Melanocyte of skin (primary cell): Measurements from ENCODE around the gene ZMYND11. TPM values are rescaled to one million over a fixed set of nuclear protein-coding genes. Genes with fewer than 3 reads are reported as not detected.

Experiments used
- small RNA-seq, 2 donors: library from RNA; depleted of rRNA; stranded (forward); fragments of <200 nt; gene quantifications; one replicate each; pipeline ENCODE3, GENCODE V24; 2012
- total RNA-seq, 2 donors: library from RNA; depleted of rRNA; stranded (reverse); fragments of >200 nt; gene quantifications; 2 replicates each; pipeline ENCODE4 v1.2.3, GENCODE V29; 2012

The ZMYND11 gene
- 10 to 100 TPM; 32.6 to 42.3 TPM for total RNA-seq

GRCh38 chr10:135132-135600 is at the start of gene ZMYND11:
Gene ZMYND11, plus strand, starts transcription at chr10:135455. Its CDS starts 44,558 bp downstream, at chr10:180013.

Small RNA genes within 50 kb of the gene (small RNA-seq; reads per million reads assigned to genes)
- gene RNA5SP297 (0 reads per million in 2 donors), gene RNA5SP298 (0.29 to 1.1 reads per million in 2 donors)

Other genes starting within 250 kb of the ZMYND11 start
- not detected for gene TUBB8, start 86.2 kb upstream of the ZMYND11 start, total RNA-seq